NCI-H2107 treated with DMSO at 0.1 percent for 48 hours (cell line): Measurements from ENCODE around the gene CNOT9.
A peak's percentile ranks its signal among the peaks of the same experiment; 100 is the strongest.
"Not testable (repeated sequence)": the region's sequence is repeated elsewhere in the genome, so short reads cannot be mapped to it uniquely, and the experiment has no call there.

ENCODE experiments used
- DNase-seq: peaks from one replicate; lab custom pipeline; 2025; ENCODE audit not compliant: unreplicated experiment; lab: John Stamatoyannopoulos, UW

Gene CNOT9, protein sequence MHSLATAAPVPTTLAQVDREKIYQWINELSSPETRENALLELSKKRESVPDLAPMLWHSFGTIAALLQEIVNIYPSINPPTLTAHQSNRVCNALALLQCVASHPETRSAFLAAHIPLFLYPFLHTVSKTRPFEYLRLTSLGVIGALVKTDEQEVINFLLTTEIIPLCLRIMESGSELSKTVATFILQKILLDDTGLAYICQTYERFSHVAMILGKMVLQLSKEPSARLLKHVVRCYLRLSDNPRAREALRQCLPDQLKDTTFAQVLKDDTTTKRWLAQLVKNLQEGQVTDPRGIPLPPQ

DNA sequence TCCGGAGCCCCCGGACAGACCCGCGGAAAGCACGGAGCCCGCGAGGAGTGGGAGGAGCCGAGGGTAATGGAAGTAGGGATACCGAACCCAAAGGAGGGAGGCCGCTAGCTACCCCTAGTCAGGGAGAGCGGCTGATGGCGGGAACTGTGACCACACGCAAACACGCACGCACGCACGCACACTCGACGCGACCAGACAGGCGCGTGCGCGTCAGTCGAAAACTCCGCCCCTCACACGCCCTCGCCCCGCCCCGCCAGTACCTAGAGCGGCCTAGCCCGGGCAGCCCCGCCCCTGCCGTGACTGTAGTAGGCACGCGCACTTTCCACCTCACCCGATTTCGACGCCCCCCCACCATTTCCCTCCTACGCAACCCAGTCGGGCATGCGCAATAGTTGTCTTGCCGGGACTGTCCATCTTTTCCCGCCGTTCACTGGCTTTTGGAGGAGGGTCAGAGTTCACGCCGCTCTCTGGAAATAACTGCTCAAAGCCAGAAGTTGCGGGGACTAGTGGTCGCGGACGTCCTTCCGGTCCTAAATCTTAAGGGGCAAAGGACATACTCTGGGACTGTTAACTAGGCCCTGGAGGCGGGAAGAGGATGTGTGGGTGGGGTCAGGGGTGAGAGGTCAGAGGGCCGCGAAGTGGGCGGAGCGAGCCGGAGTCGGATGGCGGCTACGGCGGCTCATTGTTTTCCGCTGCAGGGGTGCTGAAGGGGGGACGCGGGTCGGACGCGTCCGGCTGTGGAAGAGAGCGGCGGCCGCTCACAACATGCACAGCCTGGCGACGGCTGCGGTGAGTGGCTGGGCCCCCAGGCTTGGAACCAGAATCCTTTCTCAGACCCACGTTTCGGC, at the start of gene CNOT9, which contains the start of gene USP37:
Gene CNOT9 (plus strand): TSS at position 650 of the 848 bp plus-strand sequence. CDS start 116 bp downstream, at position 766.
Gene USP37 (minus strand): TSS at position 162 of the 848 bp plus-strand sequence. CDS start 9,698 bp downstream, outside the sequence.
- DNase-seq: peak; percentile 94

DNA sequence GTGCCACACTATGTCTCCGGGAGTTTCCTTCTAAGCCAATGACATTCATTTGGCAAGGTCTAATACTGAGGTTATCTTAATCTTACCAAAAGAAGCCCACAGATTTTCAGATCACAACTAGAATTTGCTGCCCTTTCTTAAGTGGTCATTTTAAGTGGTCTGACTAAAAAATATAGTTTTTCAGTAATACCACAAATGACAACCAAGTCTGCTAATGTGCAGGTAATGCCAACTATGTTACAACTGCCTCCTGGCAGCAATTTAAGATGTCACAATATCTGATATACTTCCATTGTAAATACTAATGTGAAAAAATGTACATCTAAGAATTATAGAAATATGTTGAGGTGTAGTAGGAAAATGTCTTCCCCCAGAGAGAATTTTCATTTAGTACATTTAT, 49.8 kb upstream of the CNOT9 start:
- no peak for DNase-seq

DNA sequence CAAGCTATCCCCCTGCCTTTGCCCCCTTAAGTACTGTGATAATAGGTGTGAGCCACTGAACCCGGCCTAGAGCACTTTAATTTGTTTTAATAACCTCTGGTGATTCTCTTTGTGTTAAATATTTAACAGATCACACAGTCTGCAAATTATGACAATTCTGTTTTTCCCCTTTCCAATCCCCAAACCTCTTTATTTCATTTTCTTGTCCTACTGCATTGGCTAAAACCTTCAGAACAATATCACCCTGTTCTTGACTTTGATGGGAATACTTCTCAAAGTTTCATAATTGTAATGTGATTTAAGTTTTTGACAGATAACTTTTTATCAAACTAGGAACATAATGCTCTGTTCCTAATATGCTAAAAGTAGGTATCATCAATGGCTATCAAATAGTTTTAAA, 45.0 kb upstream of the CNOT9 start:
- no peak for DNase-seq

DNA sequence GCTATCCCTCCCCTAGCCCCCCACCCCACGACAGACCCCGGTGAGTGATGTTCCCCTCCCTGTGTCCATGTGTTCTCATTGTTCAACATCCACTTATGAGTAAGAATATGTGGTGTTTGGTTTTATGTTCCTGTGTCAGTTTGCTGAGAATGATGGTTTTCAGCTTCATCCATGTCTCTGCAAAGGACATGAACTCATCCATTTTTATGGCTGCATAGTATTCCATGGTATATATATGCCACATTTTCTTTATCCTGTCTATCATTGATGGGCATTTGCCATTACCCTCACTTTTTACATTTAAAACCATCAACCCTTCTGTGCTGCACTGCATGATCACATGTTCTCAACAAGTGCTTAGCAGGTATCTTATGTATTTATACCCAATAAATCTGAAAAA, 40.2 kb upstream of the CNOT9 start:
- DNase-seq: not testable (repeated sequence)

DNA sequence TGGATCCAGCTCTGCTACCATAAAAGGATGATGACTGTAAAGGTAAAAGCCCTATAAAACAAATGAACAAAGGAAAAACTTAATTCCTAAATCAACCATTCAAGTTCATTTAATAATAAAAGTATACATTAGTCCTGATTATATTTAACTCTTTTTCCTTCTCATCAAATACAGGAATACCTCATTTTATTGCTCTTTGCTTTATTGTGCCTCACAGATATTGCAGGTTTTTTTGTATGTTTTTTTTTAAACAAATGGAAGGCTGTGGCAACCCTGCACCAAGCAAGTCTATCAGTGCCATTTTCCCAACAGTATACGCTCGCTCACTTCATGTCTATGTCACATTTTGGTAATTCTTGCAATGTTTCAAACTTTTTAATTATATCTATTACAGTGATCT, 38.6 kb upstream of the CNOT9 start:
- no peak for DNase-seq

DNA sequence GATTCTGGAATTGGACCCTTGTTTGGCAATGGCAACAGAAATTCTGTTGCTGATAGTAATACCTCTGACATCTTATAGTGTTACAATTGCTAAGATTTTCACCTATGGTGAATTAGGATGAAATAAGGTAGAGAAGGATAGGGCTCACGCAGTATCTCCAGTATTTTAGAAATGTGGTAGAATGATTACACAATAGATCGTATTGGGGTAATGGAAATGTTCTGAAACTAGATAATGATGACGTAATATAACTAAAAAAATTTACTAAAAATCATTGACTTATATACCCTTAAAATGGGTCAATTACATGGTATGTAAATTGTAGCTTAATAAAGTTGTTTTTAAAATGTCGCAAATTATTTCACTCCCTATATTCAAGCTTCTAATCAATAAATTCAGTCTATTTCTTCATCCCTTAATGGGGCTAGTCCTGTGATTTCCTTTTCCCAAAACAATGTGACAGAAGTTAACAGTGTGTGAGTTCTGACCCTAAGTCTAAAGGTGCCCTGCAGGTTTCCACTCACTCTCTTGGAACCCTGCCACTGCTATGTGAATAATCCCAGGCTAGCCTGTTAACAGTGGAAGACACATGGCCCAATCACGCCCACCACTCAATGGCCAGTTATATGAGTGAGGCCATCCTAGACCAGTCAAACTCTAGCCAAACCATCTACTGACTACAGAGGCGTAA, 31.7 kb upstream of the CNOT9 start:
- DNase-seq: no peak

DNA sequence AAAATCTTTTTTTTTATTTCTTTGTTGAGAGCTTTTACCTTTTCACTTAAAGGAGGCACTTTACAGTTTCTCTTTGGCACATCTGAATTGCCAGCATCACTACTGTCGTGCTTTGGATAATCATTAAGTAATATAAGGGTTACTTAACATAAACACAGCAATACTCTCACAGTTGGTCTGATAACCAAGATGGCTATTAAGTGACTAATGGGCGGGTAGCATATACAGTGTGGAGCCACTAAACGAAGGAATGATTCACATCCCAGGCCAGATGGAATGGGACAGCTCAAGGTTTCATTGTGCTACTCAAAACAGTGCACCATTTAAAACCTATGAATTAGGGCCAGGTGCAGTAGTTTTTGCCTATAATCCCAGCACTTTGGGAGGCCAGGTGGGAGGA, 28.6 kb upstream of the CNOT9 start:
- DNase-seq: no peak

DNA sequence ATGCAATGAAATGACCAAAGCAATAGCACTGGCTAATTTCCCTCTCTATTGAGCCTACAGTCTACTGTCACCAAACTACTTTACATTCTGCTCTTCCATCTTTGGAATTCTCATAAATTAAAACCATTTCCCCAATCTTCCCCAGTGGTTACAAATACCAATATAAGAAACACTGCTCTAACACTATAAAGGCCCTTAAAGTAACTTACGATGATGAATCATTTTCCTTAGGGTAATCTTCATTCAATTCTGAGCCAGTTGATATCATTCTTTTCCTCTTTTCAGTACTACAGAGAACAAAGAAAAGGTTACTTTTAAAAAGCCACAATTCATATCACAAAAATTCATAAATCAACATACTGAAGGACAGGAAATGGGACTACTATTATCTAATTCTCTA, 22.6 kb upstream of the CNOT9 start:
- DNase-seq: no peak

DNA sequence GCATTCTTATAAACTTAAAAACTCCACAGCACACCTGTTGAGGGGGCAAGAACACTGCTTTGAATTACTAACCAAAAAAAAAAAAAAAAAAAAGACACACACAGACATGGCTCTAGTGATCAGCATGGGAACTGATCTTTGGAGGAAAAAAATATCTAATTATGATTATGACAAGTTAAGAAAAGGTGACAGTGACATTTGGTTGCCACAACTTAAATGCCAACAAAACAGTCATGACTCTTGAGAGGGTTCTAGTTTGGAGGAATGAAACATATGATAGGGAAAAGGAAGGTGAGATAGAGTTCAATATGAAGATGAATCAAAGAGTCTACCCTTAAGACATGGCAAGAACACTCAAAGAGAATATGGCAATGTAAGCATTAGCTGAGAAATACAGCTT, 21.1 kb upstream of the CNOT9 start:
- no peak for DNase-seq

DNA sequence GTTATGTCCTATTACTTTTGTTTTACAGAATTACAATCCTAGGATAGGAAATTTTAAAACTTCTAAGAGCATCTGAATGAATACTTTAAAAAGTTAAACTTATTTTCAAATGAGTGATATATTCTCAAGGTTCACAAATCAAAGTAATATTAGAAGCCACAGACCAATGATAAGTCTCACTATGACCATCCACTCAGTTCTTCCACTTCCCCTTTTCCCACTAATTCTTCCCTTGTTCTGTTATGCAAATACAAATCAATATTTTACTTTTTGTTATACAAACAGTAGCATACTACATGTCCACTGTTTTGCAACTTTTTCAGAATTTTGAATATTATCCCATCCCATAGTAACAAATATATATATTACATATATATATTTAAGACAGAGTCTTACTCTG, 20.7 kb upstream of the CNOT9 start:
- DNase-seq: no peak

DNA sequence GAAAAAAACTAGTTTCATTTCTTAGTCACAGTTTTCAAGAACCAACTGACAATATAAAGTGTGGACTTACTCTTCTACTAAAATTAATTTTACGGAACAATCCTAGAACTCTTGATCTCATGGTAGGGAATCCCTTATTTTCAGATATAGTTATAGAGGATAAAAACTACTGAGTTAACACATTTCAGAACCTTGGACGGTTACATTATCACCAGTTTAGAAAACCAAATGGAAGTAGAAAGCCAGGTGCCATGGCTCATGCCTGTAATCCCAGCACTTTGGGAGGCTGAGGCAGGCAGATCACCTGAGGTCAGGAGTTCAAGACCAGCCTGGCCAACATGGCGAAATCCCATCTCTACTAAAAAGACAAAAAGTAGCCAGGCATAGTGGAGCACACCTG, 14.4 kb upstream of the CNOT9 start:
- not testable (repeated sequence) for DNase-seq

DNA sequence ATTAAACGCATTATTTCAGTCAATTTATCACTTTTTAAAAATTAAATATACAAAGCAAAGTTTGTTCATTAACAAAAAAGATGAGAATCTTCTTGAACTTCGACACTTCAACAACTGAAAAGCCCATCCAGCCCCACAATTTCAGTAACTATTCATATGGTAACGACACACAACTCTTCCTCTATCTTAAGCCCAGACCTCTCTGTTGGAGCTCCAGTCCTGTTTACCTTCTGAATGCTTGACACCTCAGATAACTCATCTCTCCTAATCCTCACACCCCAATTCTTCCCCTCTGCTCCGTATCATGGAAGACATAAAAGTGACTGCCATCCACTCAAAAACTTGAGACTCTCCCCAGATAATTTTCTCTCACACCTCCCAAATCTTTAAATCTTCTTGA, 13.1 kb upstream of the CNOT9 start:
- no peak for DNase-seq

DNA sequence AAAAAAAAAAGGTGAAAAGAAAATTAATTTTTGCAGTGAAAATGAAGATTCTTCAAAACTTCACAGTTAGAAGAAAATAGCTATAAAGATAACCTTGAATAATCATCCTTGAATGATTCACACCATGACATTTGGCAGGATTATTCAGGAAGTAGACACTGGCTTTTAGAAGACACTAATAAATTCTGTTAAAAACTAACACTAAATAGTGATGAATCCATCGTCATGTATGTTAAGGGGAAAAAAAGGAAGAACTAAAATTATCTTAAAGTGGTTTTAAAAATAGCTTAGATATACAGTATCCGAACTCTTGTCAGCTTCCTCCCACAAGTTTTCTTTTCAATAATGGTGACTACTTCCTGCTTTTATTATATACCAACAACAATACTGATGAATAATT, 10.7 kb upstream of the CNOT9 start:
- DNase-seq: no peak

DNA sequence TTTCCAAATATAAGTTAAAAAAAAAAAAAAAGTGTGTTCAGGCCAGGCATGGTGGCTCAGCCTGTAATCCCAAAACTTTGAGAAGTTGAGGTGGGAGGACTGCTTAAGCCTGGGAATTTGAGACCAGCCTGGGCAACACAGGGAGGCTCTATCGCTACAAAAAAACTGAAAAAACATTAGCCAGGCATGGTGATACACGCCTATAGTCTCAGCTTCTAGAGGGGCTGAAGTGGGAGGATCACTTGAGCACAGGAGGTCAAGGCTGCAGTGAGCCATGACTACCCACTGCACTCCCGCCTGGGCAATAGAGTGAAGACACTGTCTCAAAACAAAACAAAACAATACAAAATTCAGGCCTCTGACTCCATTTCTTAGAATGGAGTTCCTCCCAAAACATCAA, 9.7 kb upstream of the CNOT9 start:
- no peak for DNase-seq

DNA sequence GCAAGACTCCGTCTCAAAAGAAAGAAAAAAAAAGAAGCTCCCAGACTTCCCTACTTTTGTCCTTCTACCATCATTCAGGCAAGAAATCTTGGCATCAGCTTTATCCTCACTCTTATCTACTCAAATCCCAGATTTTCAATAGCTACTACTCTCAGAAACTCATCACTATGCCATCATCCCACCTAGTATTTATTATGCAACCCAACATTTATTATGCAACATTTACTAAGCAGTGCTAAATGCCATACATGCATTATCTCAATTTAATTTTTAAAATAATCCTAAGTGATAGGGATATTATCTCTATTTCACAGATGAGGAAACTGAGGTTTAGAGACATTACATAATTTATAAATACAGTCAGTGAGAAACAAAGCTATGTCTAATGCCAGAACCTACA, 4.6 kb upstream of the CNOT9 start:
- no peak for DNase-seq

DNA sequence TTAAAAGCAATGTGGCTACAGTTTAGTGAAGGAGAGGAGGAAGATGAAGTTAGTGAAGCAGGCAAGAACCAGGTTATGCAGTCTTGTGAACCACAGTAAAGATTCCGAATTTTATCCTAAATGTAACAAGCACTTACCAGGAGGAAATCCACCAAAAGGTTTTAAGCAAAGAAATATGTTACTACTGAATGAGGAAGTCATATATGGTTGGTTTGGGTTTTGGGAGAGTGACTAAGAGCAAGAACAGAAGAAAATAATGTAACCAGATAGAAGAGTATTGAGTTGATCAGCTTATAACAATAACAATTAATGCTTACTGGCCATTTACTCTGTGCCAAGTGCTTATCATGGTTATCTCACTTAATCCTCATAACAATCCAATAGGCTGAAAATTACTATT, 2.3 kb upstream of the CNOT9 start:
- no peak for DNase-seq

DNA sequence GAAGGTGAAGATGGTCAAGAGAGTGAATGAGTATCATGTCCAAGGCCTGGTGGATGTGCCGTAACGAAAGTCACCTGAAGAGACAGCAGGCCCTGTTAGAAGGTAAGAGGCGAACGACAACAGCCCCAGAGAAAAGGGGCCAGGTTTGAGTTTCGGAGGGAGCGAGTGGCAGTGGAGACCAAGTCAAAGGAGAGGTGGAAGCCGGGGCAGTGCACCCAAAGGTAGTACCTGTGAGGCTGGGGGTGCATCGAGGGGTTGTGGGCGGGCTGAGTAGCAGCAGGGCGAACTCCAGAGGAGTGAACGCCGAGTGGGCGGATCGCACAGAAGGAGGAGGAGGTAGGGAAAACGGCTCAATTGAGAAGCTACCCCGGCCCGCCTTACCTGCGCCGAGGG, 846 bp upstream of the CNOT9 start:
- DNase-seq: peak; percentile 48

DNA sequence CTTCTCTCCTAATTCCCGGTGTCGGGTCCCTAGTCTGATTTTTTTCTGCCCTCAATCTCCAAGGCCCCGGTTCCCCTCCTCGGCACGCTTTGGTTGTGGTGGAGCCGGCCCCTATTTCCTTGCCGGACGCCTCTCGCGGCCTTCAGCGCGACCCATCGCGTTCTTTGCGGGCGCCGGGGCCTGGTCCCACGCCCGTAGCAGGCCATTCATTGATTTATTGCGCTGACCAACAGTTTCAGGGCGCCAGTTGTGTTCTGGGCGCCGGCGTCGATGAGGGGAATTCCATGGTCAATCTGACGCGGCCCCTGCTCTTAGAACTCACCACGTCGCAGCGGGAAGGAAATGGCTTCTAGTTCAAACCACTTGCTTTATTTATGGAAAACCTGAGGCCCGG, 396 bp downstream of the CNOT9 start:
- peak; percentile 11 for DNase-seq

DNA sequence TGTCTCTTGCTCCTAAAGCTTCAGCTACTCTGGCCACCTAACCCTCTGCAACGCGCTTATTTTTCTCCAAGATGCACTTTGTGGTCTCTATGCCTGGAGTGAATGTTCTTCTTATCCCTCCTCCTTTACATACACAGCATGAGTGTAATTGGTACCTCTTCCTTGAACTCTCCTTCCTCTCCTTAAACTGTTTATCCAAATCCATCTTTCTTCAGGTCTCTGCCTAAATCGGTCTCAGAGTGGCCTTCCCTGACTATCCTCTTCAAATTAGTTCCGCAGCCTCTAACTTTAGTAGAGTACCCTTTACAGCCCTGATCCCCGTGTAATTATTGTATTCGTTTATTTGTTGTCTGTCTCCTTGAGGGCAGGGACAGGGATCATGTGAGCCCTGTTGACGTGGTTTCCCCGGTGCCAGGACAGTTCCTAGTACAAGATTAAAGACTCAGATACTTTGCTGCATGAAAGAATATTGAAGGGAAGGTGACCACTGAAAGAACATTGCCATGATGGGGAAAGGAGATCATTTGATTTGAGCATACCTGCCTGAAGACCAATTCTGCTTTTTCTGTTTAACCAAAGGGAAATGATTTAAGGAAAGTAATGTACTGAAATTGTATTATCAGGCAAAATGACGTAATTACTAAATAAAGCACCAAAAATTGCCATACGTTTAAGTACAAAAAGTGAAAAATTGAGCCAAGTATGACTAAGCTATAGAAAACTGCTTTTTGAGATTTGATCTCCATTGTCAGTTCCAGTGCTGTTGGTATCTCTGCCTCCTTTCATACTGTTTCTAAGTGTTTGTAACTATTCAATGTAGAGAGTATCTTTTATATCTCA, 1.2 kb downstream of the CNOT9 start:
- peak; percentile 6 for DNase-seq

DNA sequence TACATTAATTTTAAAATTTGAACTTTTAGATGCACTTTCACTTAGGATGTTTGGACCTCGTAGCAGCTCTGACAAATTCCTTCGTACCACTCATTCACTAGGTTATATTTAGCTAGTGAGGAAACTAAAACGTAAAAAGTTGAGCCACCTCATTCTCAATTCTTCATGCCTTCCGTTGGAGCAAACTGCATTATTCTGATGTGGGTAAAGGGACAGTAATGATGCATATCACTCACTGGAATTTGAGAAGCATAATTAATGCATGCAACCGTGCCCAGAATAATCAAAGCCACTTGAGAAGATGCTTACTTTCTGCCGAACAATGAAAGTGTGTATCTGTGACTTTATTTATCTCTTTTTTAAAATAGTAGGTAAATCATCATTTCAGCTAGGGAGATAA, 2.2 kb downstream of the CNOT9 start:
- peak; percentile 3 for DNase-seq

DNA sequence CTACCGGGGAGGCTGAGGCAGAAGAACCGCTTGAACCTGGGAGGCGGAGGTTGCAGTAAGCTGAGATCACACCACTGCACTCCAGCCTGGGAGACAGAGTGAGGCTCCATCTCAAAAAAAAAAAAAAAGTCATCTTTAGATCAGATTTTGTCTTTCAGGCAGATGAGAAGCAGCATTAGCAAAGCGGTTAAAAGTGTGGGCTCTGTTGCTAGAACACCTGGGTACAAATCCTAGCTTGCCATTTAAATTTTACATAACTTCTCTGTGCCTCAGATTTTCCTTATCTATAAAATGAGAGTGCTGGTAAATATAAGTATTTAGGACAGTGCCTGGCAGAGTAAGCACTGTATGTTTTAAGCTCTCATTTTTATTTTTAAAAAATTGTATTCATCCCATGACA, 8.2 kb downstream of the CNOT9 start:
- no peak for DNase-seq
